Measurements from ENCODE around the gene DOP1A.

GRCh38 chr6:83108378-83108777, 40.9 kb downstream of the DOP1A start:
- TF ChIP-seq CTCF (IDR thresholded peaks at IDR 0.05) (no peak), ZFX (IDR thresholded peaks at IDR 0.05; ENCODE audit: borderline replicate concordance) (no peak)

All from 22Rv1 (cell line).